Neural cell (in vitro differentiated cells): ENCODE measurements around the gene MYRIP. TPM values are rescaled to one million over a fixed set of nuclear protein-coding genes. Genes with fewer than 3 reads are reported as not detected.

ENCODE experiments used
- H2AFZ ChIP-seq: fragments of 200-600, 300-800 bp; sonication (generic), shearing (Covaris generic); 2 replicates; pipeline ENCODE4 v1.6.0; 2014; ENCODE audit warnings: low read depth, mild to moderate bottlenecking, antibody characterized with exemption, low read length, moderate library complexity
- H3F3A ChIP-seq: fragments of 200-600 bp; shearing (Covaris generic); 2 replicates; pipeline ENCODE4 v1.6.1; 2016; ENCODE audit warnings: mild to moderate bottlenecking, moderate library complexity, mixed read lengths, antibody characterized with exemption, low read length; ENCODE audit not compliant: insufficient read depth, poor library complexity, severe bottlenecking
- H3K27ac ChIP-seq: fragments of 200-600, 300-800 bp; sonication (generic), shearing (Covaris generic); 2 replicates; pipeline ENCODE4 v1.5.1; 2014; ENCODE audit warnings: mild to moderate bottlenecking, low read length, moderate library complexity
- H3K27me3 ChIP-seq: fragments of 300-800, 200-600 bp; sonication (generic), shearing (Covaris generic); 2 replicates; pipeline ENCODE4 v1.6.0; 2014; ENCODE audit warnings: mild to moderate bottlenecking, low read depth, low read length, moderate library complexity; ENCODE audit not compliant: insufficient read depth
- H3K36me3 ChIP-seq: fragments of 300-800, 200-600 bp; sonication (generic), shearing (Covaris generic); 2 replicates; pipeline ENCODE4 v1.5.1; 2014; ENCODE audit warnings: mild to moderate bottlenecking, antibody characterized with exemption, low read length, moderate library complexity; ENCODE audit not compliant: insufficient read depth
- H3K4me2 ChIP-seq: fragments of 300-800, 200-600 bp; sonication (generic), shearing (Covaris generic); 2 replicates; pipeline ENCODE4 v1.6.0; 2014; ENCODE audit warnings: mild to moderate bottlenecking, low read length
- H3K4me3 ChIP-seq: fragments of 300-800, 200-600 bp; sonication (generic), shearing (Covaris generic); 2 replicates; pipeline ENCODE4 v1.5.1; 2014; ENCODE audit warnings: mild to moderate bottlenecking, low read length, moderate library complexity
- H3K79me2 ChIP-seq: fragments of 200-600 bp; shearing (Covaris generic); replicated peaks from 2 replicates; pipeline ENCODE4 v1.6.0; 2014; ENCODE audit warnings: mild to moderate bottlenecking, low read length, moderate library complexity; ENCODE audit not compliant: insufficient read depth
- H3K9ac ChIP-seq: fragments of 300-800, 200-600 bp; sonication (generic), shearing (Covaris generic); 2 replicates; pipeline ENCODE4 v1.6.1; 2016; ENCODE audit warnings: mild to moderate bottlenecking, low read length, mixed read lengths
- H3K9me2 ChIP-seq: fragments of 200-600 bp; shearing (Covaris generic); 2 replicates; pipeline ENCODE4 v1.6.1; 2016; ENCODE audit warnings: mild to moderate bottlenecking, low read length, mixed read lengths; ENCODE audit not compliant: insufficient read depth
- H3K9me3 ChIP-seq: fragments of 200-600, 300-800 bp; sonication (generic), shearing (Covaris generic); 2 replicates; pipeline ENCODE4 v1.6.1; 2016; ENCODE audit warnings: mild to moderate bottlenecking, mixed run types, low read length, moderate library complexity, mixed read lengths
- H4K20me1 ChIP-seq: fragments of 200-600 bp; shearing (Covaris generic); 2 replicates; pipeline ENCODE4 v1.6.1; 2016; ENCODE audit warnings: mild to moderate bottlenecking, mixed run types; ENCODE audit not compliant: insufficient read depth
- CTCF ChIP-seq: fragments of 450-650 bp; IDR thresholded peaks from 2 replicates; pipeline ENCODE4 v1.5.1; 2014; ENCODE audit warnings: antibody characterized with exemption, mild to moderate bottlenecking, moderate library complexity; ENCODE audit not compliant: poor library complexity, severe bottlenecking
- EP300 ChIP-seq: fragments of 450-650 bp; conservative IDR thresholded peaks from 2 replicates; pipeline ENCODE4 v1.6.1; 2014; ENCODE audit warnings: antibody characterized with exemption, mild to moderate bottlenecking, moderate library complexity; ENCODE audit not compliant: poor library complexity, severe bottlenecking
- EZH2 ChIP-seq: fragments of 200-600, 300-800 bp; shearing (Covaris generic), sonication (generic); IDR thresholded peaks from 2 replicates; pipeline ENCODE4 v1.6.1; 2014; ENCODE audit warnings: antibody characterized with exemption, low read length, borderline replicate concordance, mild to moderate bottlenecking; ENCODE audit not compliant: insufficient read depth, poor library complexity, severe bottlenecking
- MXI1 ChIP-seq: fragments of 450-650 bp; conservative IDR thresholded peaks from 2 replicates; pipeline ENCODE4 v1.6.1; 2014; ENCODE audit warnings: antibody characterized with exemption, mild to moderate bottlenecking; ENCODE audit not compliant: poor library complexity, severe bottlenecking
- POLR2AphosphoS5 ChIP-seq: IDR thresholded peaks from 2 replicates; pipeline ENCODE4 v1.6.1; 2012
- RAD21 ChIP-seq: fragments of 450-650 bp; conservative IDR thresholded peaks from 2 replicates; pipeline ENCODE4 v1.6.1; 2014; ENCODE audit warnings: antibody characterized with exemption, mild to moderate bottlenecking, moderate library complexity
- REST ChIP-seq: IDR thresholded peaks from 2 replicates; pipeline ENCODE4 v1.6.1; 2012; ENCODE audit warnings: borderline replicate concordance
- SMC3 ChIP-seq: fragments of 450-650 bp; conservative IDR thresholded peaks from 2 replicates; pipeline ENCODE4 v1.6.1; 2014; ENCODE audit warnings: antibody characterized with exemption, mild to moderate bottlenecking, moderate library complexity; ENCODE audit not compliant: poor library complexity
- TAF1 ChIP-seq: IDR thresholded peaks from 2 replicates; pipeline ENCODE4 v1.6.1; 2012; ENCODE audit warnings: low read depth
- polyA plus RNA-seq: library from polyadenylated mRNA; depleted of rRNA; stranded (reverse); fragments of >200 nt; gene quantifications from 2 replicates; pipeline ENCODE4 v1.2.3, GENCODE V29; 2014

MYRIP gene
- polyA plus RNA-seq, 1 donor from 2014 or later: 0.76 TPM

GRCh38 chr3:39936848-39937247 is 127.4 kb downstream of the MYRIP start:
- Histone ChIP-seq H3K9ac (no peak overlapping the region), H3K79me2 (no peaks in the 10 kb centered on the region), H3K9me3 (no peaks in the 10 kb centered on the region), H3K27ac (no peak overlapping the region), H3K4me3 (no peak overlapping the region), H2AFZ (no peak overlapping the region), H3F3A (no peaks in the 10 kb centered on the region), H3K4me2 (no peak overlapping the region), H4K20me1 (no peaks in the 10 kb centered on the region), H3K27me3 (no peaks in the 10 kb centered on the region), H3K36me3 (no peaks in the 10 kb centered on the region), H3K9me2 (no peaks in the 10 kb centered on the region)
- TF ChIP-seq POLR2AphosphoS5 (no peak), EZH2 (no peak), MXI1 (no peak), TAF1 (no peak), RAD21 (no peak), CTCF (no peak)

- no peaks in the 10 kb centered on the region for H3K27me3 ChIP-seq
- H3K79me2 ChIP-seq: no peaks in the 10 kb centered on the region
- no peak overlapping the region for H3K9ac ChIP-seq
- H4K20me1 ChIP-seq: no peaks in the 10 kb centered on the region
- TF ChIP-seq SMC3: no peak
- no peak for TF ChIP-seq EP300
- no peak for TF ChIP-seq MXI1
- TF ChIP-seq REST: no peak
- TF ChIP-seq POLR2AphosphoS5: no peak
- TF ChIP-seq TAF1: no peak
- no peak for TF ChIP-seq RAD21
- TF ChIP-seq CTCF: no peak
- TF ChIP-seq EZH2: no peak
- no peaks in the 10 kb centered on the region for H3K9me2 ChIP-seq
- H3K27ac ChIP-seq: no peak overlapping the region
- H3K36me3 ChIP-seq: no peaks in the 10 kb centered on the region
- no peak overlapping the region for H2AFZ ChIP-seq
- no peak overlapping the region for H3K4me3 ChIP-seq
- no peaks in the 10 kb centered on the region for H3F3A ChIP-seq
- H3K9me3 ChIP-seq: no peaks in the 10 kb centered on the region
- H3K4me2 ChIP-seq: no peak overlapping the region
These were observed 127.9 kb downstream of the MYRIP start for GRCh38 chr3:39937315-39937714.
